Endothelial cell of umbilical vein (primary cell): ENCODE measurements around the gene TAPBPL. TPM values are rescaled to one million over a fixed set of nuclear protein-coding genes. Genes with fewer than 3 reads are reported as not detected.

ENCODE experiments used
- BruUV-seq: library from RNA; stranded (reverse); fragments of 400-500 nt; replicated peaks from 2 replicates; lab custom pipeline; 2021; lab: Mats Ljungman, UMichigan
- CTCF ChIA-PET: fragments of 300-600, 350-600 bp; sonication (Branson Sonifier 250); formaldehyde crosslinking; loops from one replicate; lab custom pipeline; 2021; ENCODE audit warnings: antibody characterized with exemption, inconsistent platforms; lab: Charles Lee
- POLR2A ChIA-PET: fragments of 300-600, 350-600 bp; sonication (Branson Sonifier 250); formaldehyde crosslinking; loops from one replicate; lab custom pipeline; 2021; ENCODE audit warnings: antibody characterized with exemption, inconsistent platforms; lab: Charles Lee
- DNase-seq: peaks from one replicate; pipeline ENCODE4 v3.0.0-alpha.2; 2011; ENCODE audit warnings: low read depth, low spot score
- FAIRE-seq: peaks from 2 replicates; lab custom pipeline; 2011; peaks lifted over from hg19 to GRCh38; lab: Jason Lieb, UNC
- H2AFZ ChIP-seq: 2 replicates; pipeline ENCODE4 v1.6.0; 2012; ENCODE audit warnings: low read depth, low read length, control low read depth, inconsistent platforms
- H3K27ac ChIP-seq: 2 replicates; pipeline ENCODE4 v1.5.1; 2011; ENCODE audit warnings: low read depth, mild to moderate bottlenecking, control low read depth, low read length, moderate library complexity; ENCODE audit not compliant: insufficient read depth
- H3K27me3 ChIP-seq, 2 experiments: 2 replicates each; pipeline versions ENCODE4 v1.6.0 to v1.6.1; 2011; ENCODE audit warnings: low read length in 2 of 2, mixed read lengths in 1 of 2; ENCODE audit not compliant: control insufficient read depth in 2 of 2, insufficient read depth in 2 of 2
- H3K36me3 ChIP-seq, 2 experiments: 2 replicates in 1 of 2; 3 replicates in 1 of 2; pipeline ENCODE4 v1.5.1; 2011; ENCODE audit warnings: low read length in 2 of 2, mild to moderate bottlenecking in 1 of 2, moderate library complexity in 1 of 2; ENCODE audit not compliant: control insufficient read depth in 2 of 2, insufficient read depth in 2 of 2; ENCODE audit errors: extremely low read depth in 1 of 2
- H3K4me1 ChIP-seq: 3 replicates; pipeline ENCODE4 v1.5.1; 2011; ENCODE audit warnings: mild to moderate bottlenecking, low read length; ENCODE audit not compliant: control insufficient read depth, insufficient read depth; ENCODE audit errors: extremely low read depth
- H3K4me2 ChIP-seq: 2 replicates; pipeline ENCODE4 v1.6.1; 2011; ENCODE audit warnings: low read length, control low read depth, mixed read lengths; ENCODE audit not compliant: insufficient read depth
- H3K4me3 ChIP-seq, 3 experiments: fragments of 200-600 bp in 1 of 3; sonication (generic), shearing (Covaris generic) in 1 of 3; replicated peaks in 1 of 3; 2 replicates each; pipeline ENCODE4 v1.5.1; 2011 to 2016; ENCODE audit warnings: control low read depth in 3 of 3, low read length in 3 of 3, mild to moderate bottlenecking in 2 of 3, inconsistent platforms in 1 of 3, low read depth in 1 of 3, moderate library complexity in 1 of 3; ENCODE audit not compliant: insufficient read depth in 1 of 3
- H3K79me2 ChIP-seq: 2 replicates; pipeline ENCODE4 v1.6.0; 2012; ENCODE audit warnings: low read length, inconsistent platforms; ENCODE audit not compliant: control insufficient read depth, insufficient read depth
- H3K9ac ChIP-seq: replicated peaks from 2 replicates; pipeline ENCODE3; 2011; ENCODE audit warnings: low read length, control low read depth; ENCODE audit not compliant: insufficient read depth; ENCODE audit errors: extremely low read depth
- H3K9me1 ChIP-seq: replicated peaks from 3 replicates; pipeline ENCODE4 v1.6.0; 2011; ENCODE audit warnings: mild to moderate bottlenecking, low read length; ENCODE audit not compliant: control insufficient read depth, insufficient read depth; ENCODE audit errors: extremely low read depth
- H3K9me3 ChIP-seq: replicated peaks from 2 replicates; pipeline ENCODE4 v1.5.1; 2012; ENCODE audit warnings: low read length, inconsistent platforms; ENCODE audit not compliant: control insufficient read depth, insufficient read depth
- H4K20me1 ChIP-seq: replicated peaks from 2 replicates; pipeline ENCODE3; 2011; ENCODE audit warnings: mild to moderate bottlenecking, low read length; ENCODE audit not compliant: control insufficient read depth, insufficient read depth; ENCODE audit errors: extremely low read depth
- CTCF ChIP-seq, 2 donors: IDR thresholded peaks; 1 replicate in 1 of 2; 2 replicates in 1 of 2; pipeline ENCODE4 v1.5.1; 2011; ENCODE audit warnings: low read length in 2 of 2, mild to moderate bottlenecking in 2 of 2, moderate library complexity in 2 of 2, control low read depth in 1 of 2, inconsistent platforms in 1 of 2, low read depth in 1 of 2; ENCODE audit not compliant: insufficient read depth in 1 of 2; ENCODE audit errors: extremely low read depth in 1 of 2
- EZH2 ChIP-seq: IDR thresholded peaks from 2 replicates; pipeline ENCODE4 v1.6.1; 2012; ENCODE audit warnings: borderline replicate concordance, low read depth, mild to moderate bottlenecking, moderate library complexity, low read length, inconsistent platforms; ENCODE audit not compliant: severe bottlenecking
- MAX ChIP-seq: IDR thresholded peaks from 2 replicates; pipeline ENCODE4 v1.6.1; 2011; ENCODE audit not compliant: insufficient read depth, insufficient read length
- MYC ChIP-seq: IDR thresholded peaks from one replicate; pipeline ENCODE4 v1.6.1; 2011; ENCODE audit warnings: mild to moderate bottlenecking, low read depth, low read length
- dilution Hi-C: fragments of 300-500 bp; cut with MboI; formaldehyde crosslinking; loops from one replicate; pipeline ENCODE4 v1.15.0; 2019; ENCODE audit warnings: low sequenced_read_pairs; ENCODE audit not compliant: extremely low pct_ligation_motif_present
- intact Hi-C: fragments of 100-400 bp; cut with micrococcal nuclease; formaldehyde crosslinking; loops from one replicate; pipeline ENCODE4 v1.10.0; 2022
- polyA plus RNA-seq, 4 experiments: library from polyadenylated mRNA; depleted of rRNA in 3 of 4; stranded (reverse) in 3 of 4; unstranded in 1 of 4; fragments of >200 nt; gene quantifications; 2 replicates each; pipeline versions ENCODE4 v1.2.1 to v1.2.3, GENCODE V29; 2011 to 2012; ENCODE audit warnings: missing spikeins in 1 of 4
- total RNA-seq: library from RNA; stranded (reverse); gene quantifications from 2 replicates; pipeline ENCODE4 v1.2.3, GENCODE V29; 2021

The TAPBPL gene
- total and polyA plus RNA-seq, 2 donors (not counting 3 experiments of a cell fraction or from before 2014, with no cell fraction given), result 11.7 to 28.6 TPM

GRCh38 chr12:6493497-6494257, 41.8 kb downstream of the TAPBPL start, which contains the start of gene NCAPD2:
Gene NCAPD2, plus strand, starts transcription at chr12:6494102. Its CDS starts 997 bp downstream, at chr12:6495099.
- no peaks in the 10 kb centered on the region for H3K9me3 ChIP-seq
- peak; percentile 98 for DNase-seq
- peak within 1 kb of the TSS; percentile 95 for H3K27ac ChIP-seq
- CTCF ChIA-PET, result interaction anchor here (0.9 to 1.2 kb wide), 6 partner anchors 9 to 46 kb away, joined by 3 to 8 read pairs (median 5); partner anchors contain the start of gene VAMP1
- H2AFZ ChIP-seq, result peak within 1 kb of the TSS; percentile 88
- POLR2A ChIA-PET, result interaction anchor here (0.8 to 1.3 kb wide), 5 partner anchors 11 to 41 kb away, joined by 3 to 15 read pairs (median 5); partner anchors contain the start of genes GAPDH and VAMP1
- peak; percentile 9 for TF ChIP-seq MYC
- peak; percentile 33 for TF ChIP-seq MAX
- TF ChIP-seq EZH2, result no peak
- TF ChIP-seq CTCF (IDR thresholded peaks at IDR 0.05; ENCODE audit: extremely low read depth in 1 of 2, insufficient read depth in 1 of 2, low read depth in 1 of 2, low read length in 2 of 2), result peak; percentile 21 to 35
- H3K27me3 ChIP-seq, result no peaks in the 10 kb centered on the region
- dilution Hi-C loops (no loop called here), intact Hi-C loops (loop anchor here (1.0 kb wide), 3 partner anchors 23 to 70 kb away; partner anchors contain the start of genes GAPDH and VAMP1)
- H3K4me1 ChIP-seq, result peaks cover 20% of the 10 kb centered on the region
- peak within 1 kb of the TSS; percentile 82 to 92 (median 86) for H3K4me3 ChIP-seq
- H3K36me3 ChIP-seq, result peaks cover 0 to 7% of the 10 kb centered on the region in 2 experiments
- no TSS peak for BruUV-seq
- H3K9me1 ChIP-seq, result no peaks in the 10 kb centered on the region
- peak within 1 kb of the TSS; percentile 96 for H3K9ac ChIP-seq
- peak; percentile 98 for FAIRE-seq
- H4K20me1 ChIP-seq, result no peaks in the 10 kb centered on the region
- H3K4me2 ChIP-seq, result peak within 1 kb of the TSS; percentile 96
- H3K79me2 ChIP-seq, result peaks cover 38% of the 10 kb centered on the region
